HEK293 (cell line): ENCODE results near the gene NTMT1.

Source experiments
- YY1 ChIP-seq: fragments of 450-650 bp; formaldehyde crosslinking; IDR thresholded peaks from 2 replicates; pipeline ENCODE4 v1.5.1; 2018; ENCODE audit warnings: missing biosample characterization, missing genetic modification characterization
- ZNF501 ChIP-seq: fragments of 450-650 bp; formaldehyde crosslinking; IDR thresholded peaks from 2 replicates; pipeline ENCODE4 v1.5.1; 2016; ENCODE audit warnings: missing biosample characterization, missing genetic modification characterization
- TF ChIP-seq, protein P1 (sequence below): fragments of 450-650 bp; formaldehyde crosslinking; IDR thresholded peaks from 2 replicates; pipeline ENCODE4 v1.5.1; 2016; ENCODE audit warnings: missing biosample characterization, missing genetic modification characterization

DNA sequence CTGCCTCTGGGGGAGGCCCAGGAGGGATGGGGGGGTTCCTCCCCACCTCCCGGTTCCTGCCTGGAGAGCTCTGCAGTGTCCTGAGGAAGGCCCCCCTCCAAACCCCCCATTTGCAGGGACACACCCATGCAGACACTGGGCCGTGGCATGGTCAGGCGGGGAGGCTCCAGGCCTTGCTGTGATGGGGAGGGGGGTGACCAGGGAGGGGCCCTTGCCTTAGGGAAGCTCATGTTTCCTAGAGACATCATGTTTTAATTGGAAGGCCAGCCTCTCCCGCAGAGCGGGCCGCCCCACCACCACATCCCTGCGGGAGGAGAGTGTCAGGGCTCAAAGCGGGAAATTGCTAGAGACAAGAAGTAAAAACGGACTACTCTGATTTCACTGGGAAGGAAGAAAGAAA is 51.5 kb downstream of the NTMT1 start:
- TF ChIP-seq YY1 (tag by site-specific recombination) (no peak), ZNF501 (tag by site-specific recombination) (no peak)
- TF ChIP-seq, protein P1, sequence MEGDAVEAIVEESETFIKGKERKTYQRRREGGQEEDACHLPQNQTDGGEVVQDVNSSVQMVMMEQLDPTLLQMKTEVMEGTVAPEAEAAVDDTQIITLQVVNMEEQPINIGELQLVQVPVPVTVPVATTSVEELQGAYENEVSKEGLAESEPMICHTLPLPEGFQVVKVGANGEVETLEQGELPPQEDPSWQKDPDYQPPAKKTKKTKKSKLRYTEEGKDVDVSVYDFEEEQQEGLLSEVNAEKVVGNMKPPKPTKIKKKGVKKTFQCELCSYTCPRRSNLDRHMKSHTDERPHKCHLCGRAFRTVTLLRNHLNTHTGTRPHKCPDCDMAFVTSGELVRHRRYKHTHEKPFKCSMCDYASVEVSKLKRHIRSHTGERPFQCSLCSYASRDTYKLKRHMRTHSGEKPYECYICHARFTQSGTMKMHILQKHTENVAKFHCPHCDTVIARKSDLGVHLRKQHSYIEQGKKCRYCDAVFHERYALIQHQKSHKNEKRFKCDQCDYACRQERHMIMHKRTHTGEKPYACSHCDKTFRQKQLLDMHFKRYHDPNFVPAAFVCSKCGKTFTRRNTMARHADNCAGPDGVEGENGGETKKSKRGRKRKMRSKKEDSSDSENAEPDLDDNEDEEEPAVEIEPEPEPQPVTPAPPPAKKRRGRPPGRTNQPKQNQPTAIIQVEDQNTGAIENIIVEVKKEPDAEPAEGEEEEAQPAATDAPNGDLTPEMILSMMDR (tag by site-specific recombination) = no peak
